Coronary artery (tissue), 2 donors: ENCODE measurements around the gene NOXO1.
A peak's percentile ranks its signal among the peaks of the same experiment; 100 is the strongest.
"Not testable (repeated sequence)": the region's sequence is repeated elsewhere in the genome, so short reads cannot be mapped to it uniquely, and the experiment has no call there.

Experiments used
- DNase-seq: peaks from one replicate; pipeline ENCODE4 v3.0.0-alpha.2; 2017; ENCODE audit warnings: low spot score
- H3K27ac ChIP-seq, 2 donors: fragments of 200-600 bp; sonication (generic); one replicate each; pipeline ENCODE4 v1.5.1; 2016 to 2019
- H3K4me3 ChIP-seq: fragments of 200-600 bp; sonication (generic); 2 replicates; pipeline ENCODE4 v1.5.1; 2016; ENCODE audit warnings: mild to moderate bottlenecking, moderate library complexity
- CTCF ChIP-seq: fragments of 200-600 bp; sonication (generic); IDR thresholded peaks from one replicate; pipeline ENCODE4 v1.5.1; 2019; ENCODE audit warnings: antibody characterized with exemption

NOXO1 gene

GRCh38 chr16:1963806-1964505 is 17.3 kb downstream of the NOXO1 start:
- H3K4me3 ChIP-seq = peak overlapping the region; percentile 99
- TF ChIP-seq CTCF = no peak
- no peak for DNase-seq
- H3K27ac ChIP-seq = peak overlapping the region; percentile 96 to 98

GRCh38 chr16:1962161-1963153 is 18.8 kb downstream of the NOXO1 start:
- DNase-seq, H3K27ac ChIP-seq: not testable (repeated sequence)
- H3K4me3 ChIP-seq = peak overlapping the region; percentile 99

GRCh38 chr16:1961651-1962067 is 19.6 kb downstream of the NOXO1 start:
- TF ChIP-seq CTCF = no peak
- no peak for DNase-seq
- no peak overlapping the region for H3K27ac ChIP-seq
- H3K4me3 ChIP-seq = no peak overlapping the region

- H3K27ac ChIP-seq = peak overlapping the region in 1 of 2 donors; percentile 18
- no peak for TF ChIP-seq CTCF
- DNase-seq = no peak
- peak overlapping the region; percentile 93 for H3K4me3 ChIP-seq
Observed at GRCh38 chr16:1960665-1961630, 20.3 kb downstream of the NOXO1 start.

- TF ChIP-seq CTCF = peak; percentile 29
- peak within 1 kb of the TSS; percentile 93 for H3K4me3 ChIP-seq
- H3K27ac ChIP-seq = peak within 1 kb of the TSS; percentile 85 to 90
- peak; percentile 91 for DNase-seq
Observed at GRCh38 chr16:1959269-1960039, 21.8 kb downstream of the NOXO1 start, which contains the start of gene NDUFB10. TSS of gene NDUFB10 (plus strand) at chr16:1959538. CDS start at chr16:1959625, 87 bp downstream.

GRCh38 chr16:1958715-1959268 is 22.5 kb downstream of the NOXO1 start:
- peak overlapping the region in 1 of 2 donors; percentile 90 for H3K27ac ChIP-seq
- no peak for DNase-seq
- TF ChIP-seq CTCF = no peak
- peak overlapping the region; percentile 93 for H3K4me3 ChIP-seq

- H3K4me3 ChIP-seq, DNase-seq: not testable (repeated sequence)
Observed at GRCh38 chr16:1958143-1958491, 23.2 kb downstream of the NOXO1 start.

GRCh38 chr16:1957434-1958142 is 23.7 kb downstream of the NOXO1 start:
- not testable (repeated sequence) for DNase-seq, H3K27ac ChIP-seq, H3K4me3 ChIP-seq

More at GRCh38 chr16:1958143-1958491, 23.2 kb downstream of the NOXO1 start:
- H3K27ac ChIP-seq = not testable (repeated sequence)
